SJSA1 (cell line): ENCODE data around the gene PROZ. TPM values are rescaled to one million over a fixed set of nuclear protein-coding genes. Genes with fewer than 3 reads are reported as not detected.
"Not testable (repeated sequence)": the region's sequence is repeated elsewhere in the genome, so short reads cannot be mapped to it uniquely, and the experiment has no call there.

ENCODE experiments used
- DNase-seq, 2 experiments: peaks; one replicate each; pipeline ENCODE4 v3.0.0-alpha.2; 2015 to 2020; ENCODE audit warnings: low spot score in 2 of 2, low read depth in 1 of 2
- H3K27ac ChIP-seq: fragments of 250-450 bp; sonication (Bioruptor Pico); 2 replicates; pipeline ENCODE4 v1.5.1; 2020; ENCODE audit warnings: mild to moderate bottlenecking, moderate library complexity
- H3K27me3 ChIP-seq: fragments of 250-450 bp; sonication (Bioruptor Pico); replicated peaks from 2 replicates; pipeline ENCODE4 v1.5.1; 2020; ENCODE audit warnings: mild to moderate bottlenecking, moderate library complexity
- H3K36me3 ChIP-seq: fragments of 250-450 bp; sonication (Bioruptor Pico); 2 replicates; pipeline ENCODE4 v1.5.1; 2020; ENCODE audit warnings: mild to moderate bottlenecking
- H3K4me1 ChIP-seq: fragments of 250-450 bp; sonication (Bioruptor Pico); replicated peaks from 2 replicates; pipeline ENCODE4 v1.6.1; 2021; ENCODE audit warnings: mild to moderate bottlenecking
- H3K4me3 ChIP-seq: fragments of 250-450 bp; sonication (Bioruptor Pico); 2 replicates; pipeline ENCODE4 v1.5.1; 2020; ENCODE audit warnings: mild to moderate bottlenecking
- H3K9me3 ChIP-seq: fragments of 250-450 bp; sonication (Bioruptor Pico); replicated peaks from 2 replicates; pipeline ENCODE4 v1.5.1; 2020; ENCODE audit warnings: mild to moderate bottlenecking
- total RNA-seq: library from RNA; depleted of rRNA; stranded (reverse); fragments of >200 nt; shearing (Covaris generic); gene quantifications from 2 replicates; pipeline ENCODE4 v1.2.3, GENCODE V29; 2014; rRNA removed

Gene PROZ, protein sequence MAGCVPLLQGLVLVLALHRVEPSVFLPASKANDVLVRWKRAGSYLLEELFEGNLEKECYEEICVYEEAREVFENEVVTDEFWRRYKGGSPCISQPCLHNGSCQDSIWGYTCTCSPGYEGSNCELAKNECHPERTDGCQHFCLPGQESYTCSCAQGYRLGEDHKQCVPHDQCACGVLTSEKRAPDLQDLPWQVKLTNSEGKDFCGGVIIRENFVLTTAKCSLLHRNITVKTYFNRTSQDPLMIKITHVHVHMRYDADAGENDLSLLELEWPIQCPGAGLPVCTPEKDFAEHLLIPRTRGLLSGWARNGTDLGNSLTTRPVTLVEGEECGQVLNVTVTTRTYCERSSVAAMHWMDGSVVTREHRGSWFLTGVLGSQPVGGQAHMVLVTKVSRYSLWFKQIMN
- total RNA-seq: not detected in 2 replicates

DNA sequence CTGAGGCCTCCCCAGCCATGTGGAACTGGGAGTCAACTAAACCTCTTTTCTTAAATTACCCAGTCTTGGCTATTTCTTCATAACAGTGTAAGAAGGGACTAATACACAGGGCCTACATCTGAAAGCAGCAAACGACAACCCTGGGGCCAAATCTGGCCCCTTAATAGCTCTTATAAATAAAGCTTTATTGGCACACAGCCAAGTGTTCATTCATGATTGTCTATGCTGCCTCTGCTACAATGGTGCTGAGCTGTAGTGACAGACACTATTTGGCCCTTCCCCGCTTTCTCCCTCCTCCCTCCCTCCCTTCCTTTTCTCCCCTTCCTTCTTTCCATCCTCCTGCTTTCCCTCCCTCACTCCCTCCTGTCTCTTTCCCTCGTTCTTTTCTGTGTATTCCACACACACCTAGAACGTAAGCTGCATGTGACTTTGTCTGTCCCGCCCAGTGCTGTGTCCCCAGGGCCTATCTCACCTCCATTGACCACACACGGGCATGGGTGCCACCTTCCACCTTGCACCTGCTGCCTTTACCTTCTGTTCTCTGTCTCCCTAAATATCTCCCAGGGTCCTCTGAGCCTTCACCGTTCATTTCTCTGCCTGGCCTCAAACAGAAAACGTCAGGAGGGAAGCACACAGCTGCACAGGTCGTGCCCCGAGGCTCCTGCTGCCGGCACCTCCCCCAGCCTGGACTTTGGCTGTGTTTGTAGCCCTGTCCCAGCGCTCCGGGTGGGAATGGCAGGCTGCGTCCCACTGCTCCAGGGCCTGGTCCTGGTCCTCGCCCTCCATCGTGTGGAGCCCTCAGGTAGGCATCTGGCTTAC lies at the start of gene PROZ:
Gene PROZ (plus strand): TSS at position 720 of the 819 bp plus-strand sequence. CDS start 13 bp downstream, at position 733.
- H3K36me3 ChIP-seq: no peaks in the 10 kb centered on the region
- no peak within 1 kb of the TSS for H3K4me3 ChIP-seq
- DNase-seq: no peak
- H3K4me1 ChIP-seq: peaks cover 11% of the 10 kb centered on the region
- no peaks in the 10 kb centered on the region for H3K27me3 ChIP-seq
- no peak within 1 kb of the TSS for H3K27ac ChIP-seq
- H3K9me3 ChIP-seq: no peaks in the 10 kb centered on the region

DNA sequence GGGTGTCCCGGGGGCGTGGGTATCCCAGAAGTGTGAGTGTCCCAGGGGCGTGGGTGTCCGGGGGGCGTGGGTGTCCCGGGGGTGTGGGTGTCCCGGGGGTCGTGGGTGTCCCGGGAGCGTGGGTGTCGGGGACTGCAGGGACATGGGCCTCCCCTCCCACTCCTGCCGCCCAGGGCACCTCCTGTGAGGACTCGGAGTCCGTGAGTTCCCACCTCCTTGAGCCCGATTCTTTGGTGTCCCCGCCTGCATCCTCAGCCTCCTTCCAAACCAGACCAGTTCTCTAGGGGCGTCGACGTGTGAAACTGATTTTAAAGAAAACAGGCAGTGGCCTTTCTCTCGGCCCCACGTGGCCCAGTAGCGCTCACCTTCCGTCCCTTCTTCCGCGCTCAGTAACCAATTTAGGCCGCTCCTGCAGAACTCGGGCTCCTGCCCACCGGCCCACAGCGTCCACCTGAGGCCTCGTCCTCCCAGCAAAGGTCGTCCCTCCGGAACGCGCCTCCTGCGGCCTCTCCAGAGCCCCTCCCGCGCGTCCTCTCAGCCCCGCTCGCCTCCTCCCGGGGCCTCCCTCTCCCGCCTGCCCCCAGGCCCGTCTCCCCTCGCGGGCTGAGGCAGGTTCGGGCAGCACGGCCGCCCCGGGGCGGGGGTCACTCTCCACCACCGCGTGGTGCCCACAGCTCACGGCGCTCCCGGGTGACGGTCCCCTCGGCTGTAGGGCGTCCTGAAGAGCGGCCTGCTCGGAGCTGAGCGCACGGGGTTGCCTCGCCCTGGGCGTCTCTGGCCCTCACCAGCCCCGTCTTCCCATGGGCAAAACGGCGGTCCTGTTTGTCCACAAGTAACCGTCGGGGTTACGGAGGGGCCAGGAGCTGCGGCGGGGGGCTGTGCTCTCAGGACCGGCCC lies 49.0 kb upstream of the PROZ start:
- Histone ChIP-seq H3K4me1 (no peaks in the 10 kb centered on the region), H3K36me3 (no peaks in the 10 kb centered on the region), H3K27me3 (no peaks in the 10 kb centered on the region), H3K27ac (no peak overlapping the region), H3K4me3 (no peak overlapping the region), H3K9me3 (peaks cover 6% of the 10 kb centered on the region; the same call in 1 of the 2 replicates)
- no peak for DNase-seq

DNA sequence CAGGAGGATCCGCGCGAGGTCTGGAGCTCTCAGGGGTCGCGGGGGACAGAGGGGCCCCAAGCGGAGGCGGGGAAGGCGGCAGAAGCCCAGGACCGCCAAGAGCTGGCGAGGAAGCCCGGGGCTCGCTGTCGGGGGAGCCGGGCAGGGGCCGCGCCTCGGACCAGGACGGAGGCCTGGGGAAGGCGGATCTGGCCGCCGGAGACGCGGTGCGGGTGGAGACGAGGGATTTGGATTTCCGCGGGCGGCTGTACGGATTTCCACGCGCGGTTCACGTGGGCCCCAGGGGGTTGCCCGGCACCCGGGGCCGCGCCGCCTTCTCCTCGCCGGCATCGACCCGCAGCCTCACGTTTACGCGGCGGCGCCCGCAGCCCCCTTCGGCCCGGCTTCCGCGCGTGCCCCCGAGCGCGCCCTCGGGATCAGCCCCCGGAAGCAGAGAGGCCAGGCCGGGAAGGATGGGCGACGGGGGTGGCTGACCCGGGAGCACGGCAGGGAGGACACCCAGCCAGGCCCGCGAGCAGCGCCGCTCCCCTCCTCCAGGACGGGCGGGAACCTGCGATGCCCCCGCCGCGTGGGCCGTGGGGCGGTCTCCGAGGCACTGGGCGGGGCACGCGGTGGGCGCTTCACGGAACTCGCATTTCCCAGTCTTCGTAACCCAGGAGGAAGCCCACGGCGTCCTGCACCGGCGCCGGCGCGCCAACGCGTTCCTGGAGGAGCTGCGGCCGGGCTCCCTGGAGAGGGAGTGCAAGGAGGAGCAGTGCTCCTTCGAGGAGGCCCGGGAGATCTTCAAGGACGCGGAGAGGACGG lies 48.2 kb upstream of the PROZ start:
- no peaks in the 10 kb centered on the region for H3K36me3 ChIP-seq
- H3K27me3 ChIP-seq: no peaks in the 10 kb centered on the region
- no peak for DNase-seq
- no peak overlapping the region for H3K27ac ChIP-seq
- H3K9me3 ChIP-seq: peaks cover 6% of the 10 kb centered on the region; the same call in 1 of the 2 replicates
- no peak overlapping the region for H3K4me3 ChIP-seq
- no peaks in the 10 kb centered on the region for H3K4me1 ChIP-seq

DNA sequence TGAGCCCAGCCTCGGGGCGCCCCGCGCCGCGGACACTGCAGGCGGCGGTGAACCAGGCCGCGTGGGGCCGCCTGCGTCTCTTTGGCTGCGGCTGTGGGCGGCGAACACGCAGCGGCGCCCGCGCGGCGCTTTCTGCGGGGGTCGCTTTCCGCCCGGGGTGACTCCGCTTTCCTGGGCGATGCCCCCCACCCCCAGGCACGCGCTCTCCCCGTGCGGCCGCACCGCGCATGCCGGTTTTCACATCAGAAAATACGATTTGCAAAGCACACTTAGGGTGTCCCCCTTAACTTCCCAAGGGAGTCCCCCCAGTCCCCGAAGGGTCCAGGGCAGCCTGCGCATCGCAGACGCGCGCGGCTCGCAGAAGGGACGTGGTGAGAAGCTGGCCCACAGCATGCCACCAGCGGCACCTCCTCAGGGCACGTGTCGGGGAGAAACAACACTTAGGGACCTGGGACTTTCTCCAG lies 47.6 kb upstream of the PROZ start:
- Histone ChIP-seq H3K36me3 (no peaks in the 10 kb centered on the region), H3K27me3 (no peaks in the 10 kb centered on the region), H3K4me1 (no peaks in the 10 kb centered on the region), H3K4me3 (no peak overlapping the region), H3K9me3 (peaks cover 6% of the 10 kb centered on the region; the same call in 1 of the 2 replicates), H3K27ac (no peak overlapping the region)
- DNase-seq: no peak

DNA sequence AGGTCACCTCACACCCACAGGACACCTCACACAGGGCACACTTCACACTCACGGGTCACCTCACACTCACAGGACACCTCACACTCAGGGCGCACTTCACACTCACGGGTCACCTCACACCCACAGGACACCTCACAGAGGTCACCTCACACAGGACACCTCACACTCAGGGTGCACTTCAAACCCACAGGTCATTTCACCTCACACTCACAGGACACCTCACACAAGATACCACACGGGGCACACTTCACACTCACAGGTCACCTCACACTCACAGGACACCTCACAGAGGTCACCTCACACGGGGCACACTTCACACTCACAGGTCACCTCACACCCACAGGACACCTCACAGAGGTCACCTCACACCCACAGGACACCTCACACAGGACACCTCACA lies 46.6 kb upstream of the PROZ start:
- H3K9me3 ChIP-seq, H3K27me3 ChIP-seq, H3K27ac ChIP-seq, H3K4me1 ChIP-seq, DNase-seq, H3K36me3 ChIP-seq, H3K4me3 ChIP-seq: not testable (repeated sequence)

DNA sequence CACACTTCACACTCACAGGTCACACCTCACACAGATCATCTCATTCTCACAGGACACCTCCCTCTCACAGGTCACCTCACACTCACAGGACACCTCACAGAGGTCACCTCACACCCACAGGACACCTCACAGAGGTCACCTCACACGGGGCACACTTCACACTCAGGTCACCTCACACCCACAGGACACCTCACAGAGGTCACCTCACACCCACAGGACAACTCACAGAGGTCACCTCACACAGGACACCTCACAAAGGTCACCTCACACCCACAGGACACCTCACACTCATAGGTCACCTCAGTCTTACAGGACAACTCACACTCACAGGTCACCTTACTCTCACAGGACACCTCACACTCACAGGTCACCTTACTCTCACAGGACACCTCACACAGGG lies 46.0 kb upstream of the PROZ start:
- H3K27me3 ChIP-seq, H3K4me1 ChIP-seq, H3K4me3 ChIP-seq, DNase-seq, H3K27ac ChIP-seq, H3K36me3 ChIP-seq, H3K9me3 ChIP-seq: not testable (repeated sequence)

DNA sequence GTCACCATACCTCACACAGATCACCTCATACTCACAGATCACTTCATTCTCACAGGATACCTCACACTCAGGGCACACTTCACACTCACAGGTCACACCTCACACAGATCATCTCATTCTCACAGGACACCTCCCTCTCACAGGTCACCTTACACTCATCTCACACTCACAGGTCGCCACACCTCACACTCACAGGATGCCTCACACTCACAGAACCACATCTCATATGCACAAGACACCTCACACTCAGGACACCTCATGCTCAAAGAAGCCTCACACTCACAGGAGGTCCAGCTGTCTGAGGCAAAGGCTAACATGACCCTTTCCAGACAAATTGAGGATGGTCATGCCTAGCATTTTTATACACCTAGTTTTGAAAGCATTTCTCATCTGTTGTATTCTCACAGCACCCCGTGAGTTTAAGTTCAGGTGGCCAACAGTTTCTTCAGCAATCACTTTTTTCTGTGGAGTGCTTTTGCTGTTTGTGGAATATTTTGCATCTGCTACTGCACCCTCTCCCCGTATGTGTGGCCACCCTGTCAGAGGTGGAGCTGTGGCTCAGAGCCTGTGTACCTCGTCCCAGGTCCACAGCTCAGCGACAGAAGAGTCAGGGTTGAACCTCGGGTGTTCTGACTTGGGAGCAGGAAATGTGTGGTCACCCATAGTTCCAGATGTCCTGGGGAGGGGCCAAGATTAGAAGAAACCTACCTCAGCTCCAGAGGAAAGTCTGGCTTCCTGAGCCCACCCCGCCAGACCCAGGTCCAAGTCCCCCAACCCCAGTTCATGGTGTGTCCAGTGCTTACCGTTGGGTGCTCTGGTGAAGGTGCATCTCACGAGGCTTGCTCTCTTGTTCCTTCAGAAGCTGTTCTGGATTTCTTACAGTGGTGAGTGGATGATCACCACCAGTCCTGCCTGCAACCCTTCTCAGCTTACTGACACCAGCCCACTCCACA lies 45.3 kb upstream of the PROZ start:
- Histone ChIP-seq H3K27me3 (no peaks in the 10 kb centered on the region), H3K36me3 (no peaks in the 10 kb centered on the region)

DNA sequence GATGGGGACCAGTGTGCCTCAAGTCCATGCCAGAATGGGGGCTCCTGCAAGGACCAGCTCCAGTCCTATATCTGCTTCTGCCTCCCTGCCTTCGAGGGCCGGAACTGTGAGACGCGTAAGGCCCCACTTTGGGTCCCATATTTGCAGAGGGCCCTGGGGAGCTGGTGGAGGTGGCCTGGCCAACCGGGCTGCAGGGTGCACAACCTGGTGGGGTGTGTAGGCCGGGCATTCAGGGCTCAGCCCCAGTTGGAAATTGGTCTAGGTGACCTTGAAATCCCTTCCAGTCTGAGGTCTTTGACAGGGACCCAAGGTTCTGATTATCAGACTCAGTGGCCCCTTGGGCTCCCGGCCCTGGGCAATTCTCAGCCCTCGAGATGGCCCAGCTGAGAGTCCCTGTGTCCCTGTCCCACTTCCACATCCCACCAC lies 44.6 kb upstream of the PROZ start:
- Histone ChIP-seq H3K4me1 (no peaks in the 10 kb centered on the region), H3K36me3 (no peaks in the 10 kb centered on the region), H3K27me3 (no peaks in the 10 kb centered on the region), H3K27ac (no peak overlapping the region), H3K9me3 (peaks cover 6% of the 10 kb centered on the region; the same call in 1 of the 2 replicates), H3K4me3 (no peak overlapping the region)
- DNase-seq: peak in 1 of 2 experiments; percentile 25

More for the DNA sequence above, 45.3 kb upstream of the PROZ start:
- H3K4me1 ChIP-seq: no peaks in the 10 kb centered on the region
- H3K27ac ChIP-seq: no peak overlapping the region
- peak in 1 of 2 experiments; percentile 6 for DNase-seq
- no peak overlapping the region for H3K4me3 ChIP-seq
- H3K9me3 ChIP-seq: peaks cover 6% of the 10 kb centered on the region; the same call in 1 of the 2 replicates

DNA sequence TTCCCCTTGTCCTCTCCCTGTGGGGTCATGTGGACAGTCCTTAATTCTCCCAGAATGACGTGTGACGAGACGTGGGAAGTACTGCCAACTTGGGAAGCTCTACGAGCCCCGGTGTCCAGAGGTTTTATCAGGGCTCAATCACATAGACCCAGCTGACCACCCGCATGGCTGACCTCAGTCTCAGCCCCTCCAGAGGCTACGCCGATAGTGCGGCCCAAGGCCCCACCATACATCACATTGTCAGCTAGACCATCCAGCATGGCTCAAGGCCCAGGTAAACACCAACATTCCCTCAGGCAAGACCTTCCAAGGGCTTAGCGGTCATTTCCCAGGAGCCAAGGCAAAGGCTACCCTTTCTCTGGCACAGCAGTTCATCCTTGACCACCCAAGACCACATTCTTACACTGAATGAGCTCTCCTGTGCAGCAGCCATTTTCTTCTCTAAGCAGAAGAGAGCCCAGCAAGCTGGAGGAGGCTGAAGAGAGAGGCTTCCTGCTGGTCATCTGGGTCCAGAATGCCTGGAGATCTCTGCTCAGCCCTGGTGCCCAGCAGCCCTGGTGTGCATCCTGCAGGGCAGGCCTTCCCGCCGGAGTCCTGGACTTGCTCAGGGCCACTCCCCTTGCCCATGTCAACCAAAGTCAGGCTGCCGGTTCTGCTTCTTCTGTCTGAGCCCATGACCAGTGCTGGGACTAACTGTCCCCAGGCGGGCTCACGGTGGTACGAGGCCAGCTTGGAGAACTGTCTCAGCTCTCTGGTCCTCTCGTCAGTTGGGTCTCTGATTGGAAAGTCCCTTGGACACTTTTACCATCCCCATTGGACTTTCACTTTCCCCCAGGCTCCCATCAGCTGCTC lies 43.7 kb upstream of the PROZ start:
- Histone ChIP-seq H3K4me3 (no peak overlapping the region), H3K27me3 (no peaks in the 10 kb centered on the region), H3K27ac (no peak overlapping the region), H3K36me3 (no peaks in the 10 kb centered on the region), H3K4me1 (no peaks in the 10 kb centered on the region), H3K9me3 (peaks cover 6% of the 10 kb centered on the region; the same call in 1 of the 2 replicates)
- peak in 1 of 2 experiments; percentile 29 for DNase-seq

DNA sequence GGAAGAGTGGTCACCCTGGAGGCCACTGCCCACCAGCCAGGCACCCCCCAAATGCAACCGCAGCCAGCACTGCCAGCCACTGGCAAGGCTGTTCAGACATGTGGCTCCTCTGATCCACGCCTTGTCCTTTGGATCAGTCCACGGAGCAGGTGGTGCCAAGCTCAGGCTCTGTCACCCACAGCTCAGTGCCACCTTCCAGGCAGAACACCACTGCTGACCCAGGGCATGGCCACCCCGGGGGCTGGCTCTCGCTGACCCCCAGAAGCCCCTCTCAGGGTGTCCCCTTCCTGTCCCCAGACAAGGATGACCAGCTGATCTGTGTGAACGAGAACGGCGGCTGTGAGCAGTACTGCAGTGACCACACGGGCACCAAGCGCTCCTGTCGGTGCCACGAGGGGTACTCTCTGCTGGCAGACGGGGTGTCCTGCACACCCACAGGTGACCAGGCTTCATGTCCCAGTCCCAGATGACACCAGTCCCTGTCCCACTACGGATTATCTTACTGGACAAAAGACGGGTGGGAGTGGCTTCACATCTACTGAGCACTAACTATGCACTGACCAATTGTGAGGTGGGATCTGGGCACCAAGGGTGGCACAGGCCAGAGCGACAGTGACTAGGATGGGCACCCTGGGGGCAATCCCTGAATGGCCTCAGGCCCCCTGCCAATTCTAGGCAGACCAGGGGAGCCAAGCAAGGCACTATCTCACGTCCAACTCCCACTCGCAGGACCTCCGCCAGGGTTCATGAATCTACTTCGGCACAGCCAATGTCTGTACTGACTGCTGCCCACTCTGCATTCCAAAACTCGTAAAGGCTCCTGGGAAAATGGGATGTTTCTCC lies 42.9 kb upstream of the PROZ start:
- Histone ChIP-seq H3K27ac (no peak overlapping the region), H3K9me3 (peaks cover 1% of the 10 kb centered on the region; the same call in 1 of the 2 replicates), H3K4me1 (no peaks in the 10 kb centered on the region), H3K4me3 (no peak overlapping the region), H3K27me3 (no peaks in the 10 kb centered on the region), H3K36me3 (no peaks in the 10 kb centered on the region)
- peak in 1 of 2 experiments; percentile 30 for DNase-seq
